Activated naive CD4-positive, alpha-beta T cell treated with anti-CD3 and anti-CD28 coated beads, Interleukin-2, amount 50 U/mL, for 72 hours (primary cell): ENCODE measurements around the gene NAPEPLD. TPM values are rescaled to one million over a fixed set of nuclear protein-coding genes. Genes with fewer than 3 reads are reported as not detected.
"Not testable (repeated sequence)": the region's sequence is repeated elsewhere in the genome, so short reads cannot be mapped to it uniquely, and the experiment has no call there.

Source experiments
- ATAC-seq, 2 donors: fragments of 150-1000 bp; cut with Tn5 transposase; 2 replicates each; pipeline ENCODE4 v1.10.0; 2021; ENCODE audit warnings: mild to moderate bottlenecking in 2 of 2, moderate library complexity in 2 of 2
- DNase-seq, 2 donors: peaks; one replicate each; pipeline ENCODE4 v3.0.0; 2021 to 2022; ENCODE audit warnings: low spot score in 2 of 2
- H3K27ac Mint-ChIP-seq, 2 donors: one replicate each; pipeline ENCODE4 v1.8.0; 2022; ENCODE audit warnings: mild to moderate bottlenecking in 2 of 2, mixed read lengths in 2 of 2
- H3K36me3 Mint-ChIP-seq, 2 donors: one replicate each; pipeline ENCODE4 v1.8.0; 2022; ENCODE audit warnings: mixed read lengths in 2 of 2
- H3K9me3 Mint-ChIP-seq, 2 donors: one replicate each; pipeline ENCODE4 v1.8.0; 2022; ENCODE audit warnings: mixed read lengths in 2 of 2
- total RNA-seq, 2 donors: library from RNA; stranded (reverse); gene quantifications; one replicate each; pipeline ENCODE4 v1.2.3, GENCODE V29; 2022

The NAPEPLD gene
- total RNA-seq, 2 donors from 2014 or later = 7.2 to 9.7 TPM

- Mint-ChIP-seq H3K36me3 (peaks cover 3 to 27% of the 10 kb centered on the region in 2 donors), H3K9me3 (no peaks in the 10 kb centered on the region), H3K27ac (peak overlapping the region in 1 of 2 donors; percentile 57)
- ATAC-seq = no peak
- no peak for DNase-seq
Observed at GRCh38 chr7:103124429-103124979, 24.4 kb downstream of the NAPEPLD start.

GRCh38 chr7:103123529-103123928, 25.4 kb downstream of the NAPEPLD start:
- ATAC-seq = no peak
- no peak for DNase-seq
- H3K36me3 Mint-ChIP-seq = peaks cover 4 to 27% of the 10 kb centered on the region in 2 donors
- no peaks in the 10 kb centered on the region for H3K9me3 Mint-ChIP-seq
- no peak overlapping the region for H3K27ac Mint-ChIP-seq

- Mint-ChIP-seq H3K9me3 (no peaks in the 10 kb centered on the region), H3K36me3 (peaks cover 4 to 21% of the 10 kb centered on the region in 2 donors), H3K27ac (peak overlapping the region in 1 of 2 donors; percentile 0)
- ATAC-seq (no peak), DNase-seq (no peak)
Observed at GRCh38 chr7:103121641-103122040, 27.3 kb downstream of the NAPEPLD start.

- DNase-seq (no peak), ATAC-seq (no peak)
- Mint-ChIP-seq H3K36me3 (peaks cover 4 to 15% of the 10 kb centered on the region in 2 donors), H3K9me3 (no peaks in the 10 kb centered on the region), H3K27ac (no peak overlapping the region)
Observed at GRCh38 chr7:103120362-103120761, 28.5 kb downstream of the NAPEPLD start.

- no peaks in the 10 kb centered on the region for H3K9me3 Mint-ChIP-seq
- no peak overlapping the region for H3K27ac Mint-ChIP-seq
- DNase-seq = no peak
- H3K36me3 Mint-ChIP-seq = peaks cover 4 to 15% of the 10 kb centered on the region in 2 donors
- no peak for ATAC-seq
Observed at GRCh38 chr7:103119791-103120291, 29.1 kb downstream of the NAPEPLD start.

GRCh38 chr7:103117465-103117864, 31.4 kb downstream of the NAPEPLD start:
- Mint-ChIP-seq H3K27ac (no peak overlapping the region), H3K36me3 (peaks cover 15 to 26% of the 10 kb centered on the region in 2 donors), H3K9me3 (no peaks in the 10 kb centered on the region)
- DNase-seq = no peak
- no peak for ATAC-seq

- ATAC-seq (no peak), DNase-seq (no peak)
- Mint-ChIP-seq H3K9me3 (no peaks in the 10 kb centered on the region), H3K27ac (no peak overlapping the region), H3K36me3 (peaks cover 15 to 28% of the 10 kb centered on the region in 2 donors)
Observed at GRCh38 chr7:103116991-103117390, 31.9 kb downstream of the NAPEPLD start.

- DNase-seq (no peak), ATAC-seq (no peak)
- Mint-ChIP-seq H3K9me3 (no peaks in the 10 kb centered on the region), H3K27ac (no peak overlapping the region), H3K36me3 (peaks cover 19 to 32% of the 10 kb centered on the region in 2 donors)
Observed at GRCh38 chr7:103116511-103116910, 32.4 kb downstream of the NAPEPLD start.

GRCh38 chr7:103115771-103116170, 33.1 kb downstream of the NAPEPLD start:
- no peak for DNase-seq
- Mint-ChIP-seq H3K36me3 (peaks cover 27 to 40% of the 10 kb centered on the region in 2 donors), H3K27ac (no peak overlapping the region)

GRCh38 chr7:103114576-103115008, 34.3 kb downstream of the NAPEPLD start:
- H3K27ac Mint-ChIP-seq = peak overlapping the region; percentile 23 to 31
- DNase-seq (no peak), ATAC-seq (no peak)
- H3K36me3 Mint-ChIP-seq = peaks cover 33 to 44% of the 10 kb centered on the region in 2 donors
- peaks cover 1 to 9% of the 10 kb centered on the region in 2 donors for H3K9me3 Mint-ChIP-seq

More at GRCh38 chr7:103115771-103116170, 33.1 kb downstream of the NAPEPLD start:
- peaks cover 0 to 3% of the 10 kb centered on the region in 2 donors for H3K9me3 Mint-ChIP-seq
- ATAC-seq = no peak

GRCh38 chr7:103113164-103113563, 35.7 kb downstream of the NAPEPLD start:
- no peak overlapping the region for H3K27ac Mint-ChIP-seq
- H3K9me3 Mint-ChIP-seq = peaks cover 12 to 13% of the 10 kb centered on the region in 2 donors
- peaks cover 43 to 53% of the 10 kb centered on the region in 2 donors for H3K36me3 Mint-ChIP-seq
- DNase-seq = no peak
- ATAC-seq = no peak

- ATAC-seq, DNase-seq, H3K27ac Mint-ChIP-seq: not testable (repeated sequence)
- Mint-ChIP-seq H3K9me3 (peaks cover 12 to 19% of the 10 kb centered on the region in 2 donors), H3K36me3 (peaks cover 36 to 41% of the 10 kb centered on the region in 2 donors)
Observed at GRCh38 chr7:103106703-103107070, 42.2 kb downstream of the NAPEPLD start.

GRCh38 chr7:103106005-103106702, 42.7 kb downstream of the NAPEPLD start:
- peaks cover 31 to 36% of the 10 kb centered on the region in 2 donors for H3K36me3 Mint-ChIP-seq
- ATAC-seq (no peak), DNase-seq (no peak)
- peaks cover 12 to 19% of the 10 kb centered on the region in 2 donors for H3K9me3 Mint-ChIP-seq
- H3K27ac Mint-ChIP-seq = peak overlapping the region in 1 of 2 donors; percentile 51

GRCh38 chr7:103101543-103101942, 47.4 kb downstream of the NAPEPLD start:
- ATAC-seq = no peak
- H3K9me3 Mint-ChIP-seq = no peaks in the 10 kb centered on the region
- no peak for DNase-seq
- no peaks in the 10 kb centered on the region for H3K36me3 Mint-ChIP-seq
- no peak overlapping the region for H3K27ac Mint-ChIP-seq

GRCh38 chr7:103100348-103100747, 48.6 kb downstream of the NAPEPLD start:
- Mint-ChIP-seq H3K36me3 (peaks cover 0 to 4% of the 10 kb centered on the region in 2 donors), H3K27ac (no peak overlapping the region)
- ATAC-seq = no peak

GRCh38 chr7:103097041-103097440, 51.9 kb downstream of the NAPEPLD start:
- H3K36me3 Mint-ChIP-seq = peaks cover 0 to 6% of the 10 kb centered on the region in 2 donors
- no peak for DNase-seq
- ATAC-seq = no peak
- H3K27ac Mint-ChIP-seq = no peak overlapping the region
- H3K9me3 Mint-ChIP-seq = no peaks in the 10 kb centered on the region

More at GRCh38 chr7:103100348-103100747, 48.6 kb downstream of the NAPEPLD start:
- no peak for DNase-seq
- H3K9me3 Mint-ChIP-seq = no peaks in the 10 kb centered on the region

- H3K9me3 Mint-ChIP-seq = not testable (repeated sequence)
Observed at GRCh38 chr7:103095558-103095957, 53.3 kb downstream of the NAPEPLD start.

More at GRCh38 chr7:103095558-103095957, 53.3 kb downstream of the NAPEPLD start:
- ATAC-seq, H3K27ac Mint-ChIP-seq, H3K36me3 Mint-ChIP-seq, DNase-seq: not testable (repeated sequence)
